Pancreas (tissue), 10 donors: Measurements from ENCODE around the gene CDK5RAP3. TPM values are rescaled to one million over a fixed set of nuclear protein-coding genes. Genes with fewer than 3 reads are reported as not detected.

Source experiments
- ATAC-seq, 4 donors: fragments of 200-7000 bp; cut with Tn5 transposase; one replicate each; pipeline versions ENCODE4 v1.8.0 to v1.9.1; 2020; ENCODE audit warnings: mild to moderate bottlenecking in 4 of 4, moderate library complexity in 4 of 4
- DNase-seq, 6 donors: peaks; one replicate each; pipeline ENCODE4 v3.0.0-alpha.2; 2020
- FAIRE-seq: peaks from 2 replicates; lab custom pipeline; 2012; peaks lifted over from hg19 to GRCh38; lab: Jason Lieb, UNC
- H3K27ac ChIP-seq, 4 donors: fragments of 200-600 bp; sonication (generic); 1 replicate in 3 of 4; 2 replicates in 1 of 4; pipeline versions ENCODE4 v1.5.0 to v1.8.0; 2020
- H3K27me3 ChIP-seq, 4 donors: fragments of 200-600 bp; one replicate each; pipeline ENCODE4 v1.8.0; 2021
- H3K36me3 ChIP-seq, 3 donors: fragments of 200-600 bp; sonication (generic) in 1 of 3; one replicate each; pipeline versions ENCODE4 v1.5.0 to v1.8.0; 2020 to 2021
- H3K4me1 ChIP-seq, 3 donors: fragments of 200-600 bp; one replicate each; pipeline ENCODE4 v1.8.0; 2021
- H3K4me3 ChIP-seq, 4 donors: fragments of 200-600 bp; sonication (generic) in 2 of 4; one replicate each; pipeline versions ENCODE4 v1.5.0 to v1.8.0; 2020 to 2021
- H3K9me3 ChIP-seq, 4 donors: fragments of 200-600 bp; one replicate each; pipeline ENCODE4 v1.8.0; 2021
- WGBS, 2 donors: extraction: QIAGEN DNeasy Blood & Tissue Kit; methylation state at CpG; one replicate each; pipeline ENCODE4 v1.1.7; 2013; 5-methylcytosine and 5-hydroxymethylcytosine counted together
- intact Hi-C, 3 donors: fragments of 100-400 bp; cut with DNase I; formaldehyde crosslinking; loops; one replicate each; pipeline versions ENCODE4 v1.11.1 to v1.14.2; 2022
- polyA plus RNA-seq, 2 donors: library from polyadenylated mRNA; stranded (reverse); fragments of 200-250 nt; gene quantifications; one replicate each; pipeline ENCODE4 v1.2.3, GENCODE V29; 2013
- total RNA-seq, 6 donors: library from RNA; stranded (reverse); fragmentation: NEBNext Ultra II Directional in 4 of 6; extraction: Animal tissue kit (Norgen Biotek cat#: 25700) in 4 of 6; gene quantifications; one replicate each; pipeline versions ENCODE4 v1.2.1 to v1.2.4, GENCODE V29; 2021 to 2023
- TF ChIP-seq, protein P1 (sequence below), 4 donors: fragments of 200-600 bp; sonication (generic) in 3 of 4; IDR thresholded peaks; one replicate each; pipeline versions ENCODE4 v1.5.0 to v1.8.0; 2021; ENCODE audit warnings: antibody characterized with exemption in 4 of 4
- donor health status: healthy with polysubstance abuse.
- donor health status: DM: no; HTN: no; CAD: no; lungs with moderate emphysema.
- donor health status: DM: no; HTN: no; CAD: no.
- donor health status: control.
- donor health status: control.
- donor health status: Bipolar disorder and iron deficiency.
- donor health status: DM: yes; HTN: yes; CAD: no.
- donor health status: DM: no; HTN: no; CAD: no.
- donor health status: DM: no; HTN: no; CAD: no.
- donor health status: DM: yes; HTN: yes; CAD: no.

CDK5RAP3 gene
- total and polyA plus RNA-seq, 8 donors: 134 to 1,312 (median 185) TPM

DNA sequence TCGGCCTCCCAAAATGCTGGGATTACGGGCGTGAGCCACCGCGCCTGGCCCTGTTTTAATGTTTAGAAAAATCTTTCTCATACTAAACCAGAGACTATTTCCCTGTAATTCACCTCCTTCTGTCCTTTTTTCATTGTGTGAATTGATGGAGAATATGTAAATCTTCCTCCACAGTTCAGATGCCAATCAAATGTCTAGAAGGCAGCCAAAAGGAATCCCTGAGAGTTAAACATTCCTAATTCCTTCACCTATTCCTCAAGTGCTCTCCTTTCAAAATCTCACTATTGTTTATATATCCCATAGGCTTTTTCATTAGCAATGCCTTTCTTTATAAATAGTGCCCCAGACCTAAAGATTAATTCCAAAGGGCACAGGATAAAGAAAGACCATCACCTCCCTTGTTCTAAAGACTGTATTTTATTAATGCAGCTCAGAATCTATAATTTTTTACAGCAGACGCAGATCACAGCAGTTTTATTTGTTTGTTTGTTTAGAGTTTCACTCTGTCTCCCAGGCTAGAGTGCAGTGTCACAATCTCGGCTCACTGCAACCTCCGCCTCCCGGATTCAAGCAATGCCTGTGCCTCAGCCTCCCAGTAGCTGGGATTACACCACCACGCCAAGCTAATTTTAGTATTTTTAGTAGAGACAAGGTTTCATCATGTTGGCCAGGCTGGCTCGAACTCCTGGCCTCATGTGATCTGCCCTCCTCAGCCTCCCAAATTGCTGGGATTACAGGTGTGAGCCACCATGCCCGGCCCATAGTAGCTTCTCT is 36.2 kb downstream of the CDK5RAP3 start:
- H3K9me3 ChIP-seq: no peaks in the 10 kb centered on the region
- TF ChIP-seq, protein P1, sequence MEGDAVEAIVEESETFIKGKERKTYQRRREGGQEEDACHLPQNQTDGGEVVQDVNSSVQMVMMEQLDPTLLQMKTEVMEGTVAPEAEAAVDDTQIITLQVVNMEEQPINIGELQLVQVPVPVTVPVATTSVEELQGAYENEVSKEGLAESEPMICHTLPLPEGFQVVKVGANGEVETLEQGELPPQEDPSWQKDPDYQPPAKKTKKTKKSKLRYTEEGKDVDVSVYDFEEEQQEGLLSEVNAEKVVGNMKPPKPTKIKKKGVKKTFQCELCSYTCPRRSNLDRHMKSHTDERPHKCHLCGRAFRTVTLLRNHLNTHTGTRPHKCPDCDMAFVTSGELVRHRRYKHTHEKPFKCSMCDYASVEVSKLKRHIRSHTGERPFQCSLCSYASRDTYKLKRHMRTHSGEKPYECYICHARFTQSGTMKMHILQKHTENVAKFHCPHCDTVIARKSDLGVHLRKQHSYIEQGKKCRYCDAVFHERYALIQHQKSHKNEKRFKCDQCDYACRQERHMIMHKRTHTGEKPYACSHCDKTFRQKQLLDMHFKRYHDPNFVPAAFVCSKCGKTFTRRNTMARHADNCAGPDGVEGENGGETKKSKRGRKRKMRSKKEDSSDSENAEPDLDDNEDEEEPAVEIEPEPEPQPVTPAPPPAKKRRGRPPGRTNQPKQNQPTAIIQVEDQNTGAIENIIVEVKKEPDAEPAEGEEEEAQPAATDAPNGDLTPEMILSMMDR (IDR thresholded peaks at IDR 0.05): no peak
- DNase-seq: no peak
- FAIRE-seq: no peak
- no peak for ATAC-seq
- H3K36me3 ChIP-seq: no peaks in the 10 kb centered on the region
- no peak overlapping the region for H3K4me3 ChIP-seq
- WGBS, 2 donors: 86 to 87% methylated on average over 12 of the region's 12 CpGs
- H3K4me1 ChIP-seq: peaks cover 0 to 13% (median 0%) of the 10 kb centered on the region in 3 donors
- H3K27me3 ChIP-seq: no peaks in the 10 kb centered on the region
- H3K27ac ChIP-seq: no peak overlapping the region
- intact Hi-C loops: no loop called here

DNA sequence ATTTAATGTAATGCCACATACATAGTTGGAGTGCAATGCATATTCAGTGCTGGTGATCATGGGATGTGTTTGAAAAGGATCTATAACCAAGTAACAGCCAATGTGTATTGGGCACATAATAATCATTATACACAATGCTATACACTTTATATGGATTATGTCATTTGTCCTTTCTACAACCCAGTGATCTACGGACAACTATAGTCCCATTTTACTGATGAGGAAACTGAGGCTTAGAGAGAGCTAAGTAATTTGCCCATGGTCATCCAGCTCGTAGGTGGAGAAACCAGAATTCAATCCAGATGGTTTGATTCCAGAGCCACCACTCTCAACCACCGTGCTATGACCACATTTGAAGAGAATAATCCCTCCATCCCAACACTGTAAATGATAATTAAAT is 39.3 kb downstream of the CDK5RAP3 start:
- 66 to 79% methylated on average over 3 of the region's 3 CpGs for WGBS, 2 donors
- FAIRE-seq (no peak), DNase-seq (no peak), ATAC-seq (no peak)
- H3K4me1 ChIP-seq: peaks cover 0 to 5% (median 0%) of the 10 kb centered on the region in 3 donors
- no peaks in the 10 kb centered on the region for H3K9me3 ChIP-seq
- H3K27ac ChIP-seq: no peak overlapping the region
- intact Hi-C loops: loop anchor here in 1 of 3 donors (10.0 kb wide), 1 partner anchor 165 kb away; the partner anchor contains the start of gene SCRN2
- H3K4me3 ChIP-seq: no peak overlapping the region
- TF ChIP-seq, protein P1 (IDR thresholded peaks at IDR 0.05): no peak
- H3K36me3 ChIP-seq: no peaks in the 10 kb centered on the region
- H3K27me3 ChIP-seq: no peaks in the 10 kb centered on the region

DNA sequence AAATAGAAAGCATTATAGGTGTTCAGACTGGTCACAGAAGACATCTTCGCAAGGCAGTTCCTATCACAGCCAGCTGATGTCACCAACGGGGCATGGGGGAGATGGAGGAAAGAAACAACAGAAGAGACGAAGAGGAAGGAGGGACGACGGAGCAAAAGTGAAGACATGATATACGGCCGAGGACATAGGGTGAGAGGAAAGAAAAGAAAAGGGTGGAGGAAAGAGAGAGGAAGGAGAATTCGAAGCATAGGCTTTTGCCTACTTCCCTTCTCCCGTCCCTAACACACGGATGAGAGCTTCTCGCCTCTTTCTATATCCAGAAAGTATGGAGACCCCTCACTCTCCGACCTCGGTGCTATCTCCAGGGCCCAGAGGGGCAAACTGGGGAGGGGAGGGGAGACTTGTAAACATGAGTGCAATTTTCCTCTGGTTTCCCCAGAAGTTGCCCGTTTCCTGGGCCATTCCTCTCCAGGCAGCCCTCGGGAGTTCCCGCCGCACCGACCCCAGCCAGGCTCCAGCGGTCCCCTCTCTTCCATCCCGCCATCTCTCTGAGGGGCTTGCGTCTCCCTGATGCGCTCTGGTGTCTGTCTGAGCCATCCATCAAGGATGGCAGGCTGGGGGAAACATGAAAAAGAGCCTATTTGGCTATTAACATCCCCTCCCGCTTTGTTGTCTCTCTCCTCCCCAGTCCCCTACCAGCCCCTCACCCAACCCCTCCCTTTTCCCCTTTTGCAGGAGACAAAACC is 40.7 kb downstream of the CDK5RAP3 start:
- WGBS, 2 donors: 12 to 14% methylated on average over 23 of the region's 23 CpGs
- Histone ChIP-seq H3K27me3 (no peaks in the 10 kb centered on the region), H3K9me3 (no peaks in the 10 kb centered on the region), H3K4me3 (peak overlapping the region in 1 of 4 donors; percentile 38), H3K36me3 (no peaks in the 10 kb centered on the region), H3K4me1 (peaks cover 0 to 5% (median 0%) of the 10 kb centered on the region in 3 donors), H3K27ac (no peak overlapping the region)
- DNase-seq (no peak), ATAC-seq (peak in 3 of 4 donors; percentile 65 to 73 (median 70)), FAIRE-seq (no peak)
- intact Hi-C loops: loop anchor here in 1 of 3 donors (10.0 kb wide), 1 partner anchor 167 kb away; the partner anchor contains the start of gene SCRN2
- TF ChIP-seq, protein P1 (IDR thresholded peaks at IDR 0.05): no peak

DNA sequence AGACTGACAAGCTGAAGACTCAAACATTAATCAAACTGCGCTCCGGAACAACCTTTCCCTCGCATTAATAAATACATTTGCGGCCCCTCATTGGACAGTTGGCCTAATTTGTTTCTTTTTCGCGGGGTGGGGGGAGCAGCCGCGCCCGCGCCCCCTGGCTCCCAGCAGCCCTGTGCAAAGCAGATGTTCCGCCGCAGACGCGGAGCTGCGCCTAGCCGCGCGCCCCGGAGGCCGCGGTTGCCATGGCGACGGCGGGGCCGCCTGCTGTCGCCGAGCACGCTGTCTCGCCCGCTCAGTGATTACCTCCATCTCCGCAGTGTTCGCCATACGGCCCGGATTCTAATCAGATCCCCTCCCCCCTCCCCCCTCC is 41.2 kb downstream of the CDK5RAP3 start:
- Histone ChIP-seq H3K4me1 (peaks cover 0 to 5% (median 0%) of the 10 kb centered on the region in 3 donors), H3K4me3 (peak overlapping the region in 1 of 4 donors; percentile 38), H3K36me3 (no peaks in the 10 kb centered on the region), H3K27ac (no peak overlapping the region), H3K9me3 (no peaks in the 10 kb centered on the region), H3K27me3 (no peaks in the 10 kb centered on the region)
- TF ChIP-seq, protein P1 (IDR thresholded peaks at IDR 0.05): no peak
- peak in 3 of 6 donors; percentile 29 to 80 (median 52) for DNase-seq
- FAIRE-seq: no peak
- ATAC-seq: peak; percentile 53 to 87 (median 85)
- intact Hi-C loops: loop anchor here in 1 of 3 donors (10.0 kb wide), 1 partner anchor 167 kb away; the partner anchor contains the start of gene SCRN2
- WGBS, 2 donors: 0 to 1% methylated on average over 34 of the region's 34 CpGs
